K562 (cell line): ENCODE results near the gene LAPTM5. TPM values are rescaled to one million over a fixed set of nuclear protein-coding genes. Genes with fewer than 3 reads are reported as not detected.

Experiments
- ARID3A ChIP-seq: IDR thresholded peaks from 2 replicates; pipeline ENCODE4 v1.6.1; 2012; ENCODE audit warnings: low read depth, low read length, improper control_type of control experiment, borderline replicate concordance
- BCL6 ChIP-seq: fragments of 250-450 bp; sonication (Bioruptor Pico); IDR thresholded peaks from 2 replicates; pipeline ENCODE4 v1.4.0; 2020
- FOXK2 ChIP-seq, 2 experiments: fragments of 450-650 bp; IDR thresholded peaks in 1 of 2; conservative IDR thresholded peaks in 1 of 2; 2 replicates each; pipeline ENCODE4 v1.6.1; 2016; ENCODE audit warnings: low read depth in 2 of 2, mild to moderate bottlenecking in 1 of 2
- GATAD2B ChIP-seq: fragments of 450-650 bp; IDR thresholded peaks from 2 replicates; pipeline ENCODE4 v1.6.1; 2017; ENCODE audit warnings: mild to moderate bottlenecking, borderline replicate concordance
- GTF2B ChIP-seq: IDR thresholded peaks from 2 replicates; pipeline ENCODE4 v1.6.1; 2011; ENCODE audit not compliant: insufficient read length; ENCODE audit errors: extremely low read depth
- ILK ChIP-seq: fragments of 450-650 bp; IDR thresholded peaks from 2 replicates; pipeline ENCODE4 v1.6.1; 2016; ENCODE audit warnings: missing genetic modification characterization, low read depth, mild to moderate bottlenecking, missing compliant biosample characterization, moderate library complexity, borderline replicate concordance
- NCOA4 ChIP-seq: fragments of 450-650 bp; IDR thresholded peaks from 2 replicates; pipeline ENCODE4 v1.6.1; 2018; ENCODE audit warnings: mild to moderate bottlenecking; ENCODE audit not compliant: partially characterized antibody
- PCBP2 ChIP-seq: fragments of 200-400 bp; formaldehyde crosslinking; IDR thresholded peaks from 2 replicates; pipeline ENCODE4 v1.6.1; 2018; ENCODE audit warnings: low read length, low read depth, mild to moderate bottlenecking, moderate library complexity; ENCODE audit not compliant: poor library complexity, severe bottlenecking
- POLR2H ChIP-seq: IDR thresholded peaks from 2 replicates; pipeline ENCODE4 v1.6.1; 2016; ENCODE audit warnings: missing genetic modification characterization, low read depth, mild to moderate bottlenecking, control low read depth, missing compliant biosample characterization, moderate library complexity
- RB1 ChIP-seq: fragments of 450-650 bp; IDR thresholded peaks from 2 replicates; pipeline ENCODE4 v1.6.1; 2017; ENCODE audit warnings: low read depth, mild to moderate bottlenecking
- RNF219 ChIP-seq: fragments of 250-450 bp; sonication (Bioruptor Pico); IDR thresholded peaks from 2 replicates; pipeline ENCODE4 v1.5.0; 2022; ENCODE audit warnings: mild to moderate bottlenecking
- ZBTB12 ChIP-seq: fragments of 250-450 bp; sonication (Bioruptor Pico); IDR thresholded peaks from 2 replicates; pipeline ENCODE4 v1.4.0; 2020
- ZC3H4 ChIP-seq: sonication (generic); formaldehyde crosslinking; IDR thresholded peaks from 2 replicates; pipeline ENCODE4 v1.9.0; 2021; ENCODE audit warnings: missing genetic modification reagents, borderline replicate concordance
- ZKSCAN8 ChIP-seq: fragments of 200-800 bp; sonication (Bioruptor generic); IDR thresholded peaks from 2 replicates; pipeline ENCODE4 v1.6.1; 2016; ENCODE audit warnings: missing genetic modification characterization, missing compliant biosample characterization
- ZNF133 ChIP-seq: fragments of 250-450 bp; sonication (Bioruptor Pico); IDR thresholded peaks from 2 replicates; pipeline ENCODE4 v1.4.0; 2020; ENCODE audit warnings: mild to moderate bottlenecking
- ZNF197 ChIP-seq: fragments of 200-800 bp; sonication (Bioruptor generic); IDR thresholded peaks from 2 replicates; pipeline ENCODE4 v1.6.1; 2016; ENCODE audit warnings: low read depth, missing genetic modification characterization, missing compliant biosample characterization
- ZNF24 ChIP-seq: fragments of 450-650 bp; IDR thresholded peaks from 2 replicates; pipeline ENCODE4 v1.6.1; 2016
- ZNF507 ChIP-seq: conservative IDR thresholded peaks from 2 replicates; pipeline ENCODE4 v1.6.1; 2017; ENCODE audit warnings: missing genetic modification characterization, missing compliant biosample characterization
- ZNF655 ChIP-seq: fragments of 250-450 bp; sonication (Bioruptor Pico); IDR thresholded peaks from 2 replicates; pipeline ENCODE4 v1.5.0; 2021
- ZNF76 ChIP-seq: fragments of 250-450 bp; sonication (Bioruptor Pico); IDR thresholded peaks from 2 replicates; pipeline ENCODE4 v1.4.0; 2020; ENCODE audit warnings: mild to moderate bottlenecking, moderate library complexity, borderline replicate concordance
- polyA plus RNA-seq, 8 experiments: library from polyadenylated mRNA; depleted of rRNA in 4 of 8; stranded (reverse) in 5 of 8; unstranded in 3 of 8; fragments of >200 nt; fragmentation: Nextera tagmentation in 2 of 8; fragmentation: Illumina TruSeq in 1 of 8; extraction: Ambion mirVana in 2 of 8; extraction: Trizol in 1 of 8; gene quantifications; 2 replicates each; pipeline versions ENCODE4 v1.2.1 to v1.2.3, GENCODE V29; 2011 to 2014; ENCODE audit warnings: inconsistent platforms in 1 of 8, missing spikeins in 1 of 8
- total RNA-seq, 7 experiments: library from RNA; depleted of rRNA in 6 of 7; stranded (reverse); fragments of >200 nt in 6 of 7; fragmentation: Illumina TruSeq in 2 of 7; extraction: Trizol in 2 of 7; gene quantifications; 2 replicates each; pipeline versions ENCODE4 v1.2.1 to v1.2.3, GENCODE V29; 2011 to 2021; ENCODE audit warnings: low replicate concordance in 1 of 7

The LAPTM5 gene
- total and polyA plus RNA-seq, 9 of the 15 experiments (the other 6 are each of a cell fraction or from before 2014, with no cell fraction given) = 2.4 to 47.3 (median 20.3) TPM

GRCh38 chr1:30778154-30778978 lies 20.8 kb upstream of the LAPTM5 start (continued):
- TF ChIP-seq ZBTB12 (peak; percentile 58; the same call in 1 of the 2 replicates), GATAD2B (no peak; the same call in 1 of the 2 replicates), ZNF24 (peak; percentile 85), ZNF133 (CRISPR knock-in tag) (peak; percentile 42; the same call in 1 of the 2 replicates), ZNF76 (CRISPR knock-in tag) (peak; percentile 96), NCOA4 (no peak), ZNF655 (no peak), FOXK2 (conservative IDR thresholded peaks at IDR 0.05 in 1 of 2, IDR thresholded peaks at IDR 0.05 in 1 of 2; ENCODE audit: low read depth in 2 of 2) (peak; percentile 96 to 97), ZNF197 (CRISPR knock-in tag) (peak; percentile 95), ARID3A (peak; percentile 9; the same call in 1 of the 2 replicates), GTF2B (peak; percentile 82), ZKSCAN8 (CRISPR knock-in tag) (peak; percentile 89), PCBP2 (no peak), ILK (tag) (no peak), ZC3H4 (no peak; the same call in 1 of the 2 replicates), RNF219 (CRISPR knock-in tag) (0 out of 2 replicates have a peak, but pooled peaks have one; percentile 37), BCL6 (CRISPR knock-in tag) (0 out of 2 replicates have a peak, but pooled peaks have one; percentile 49), ZNF507 (tag) (no peak), POLR2H (tag) (peak; percentile 98), RB1 (peak; percentile 36; the same call in 1 of the 2 replicates)
